ENCODE measurements around the gene PTBP2.

PTBP2 gene

GRCh38 chr1:96764469-96764868, 42.9 kb downstream of the PTBP2 start:
- CTCF ChIA-PET = no interaction called here
- H3K27ac ChIP-seq = no peak overlapping the region
- no peak for DNase-seq (ENCODE audit: low spot score)
- no peak for TF ChIP-seq CTCF (conservative IDR thresholded peaks at IDR 0.05; ENCODE audit: low read depth)
- POLR2A ChIA-PET (ENCODE audit: low non-redundant PET) = no interaction called here

GRCh38 chr1:96771847-96772246, 50.3 kb downstream of the PTBP2 start:
- POLR2A ChIA-PET (ENCODE audit: low non-redundant PET) = no interaction called here
- CTCF ChIA-PET = no interaction called here
- H3K27ac ChIP-seq = no peak overlapping the region
- TF ChIP-seq CTCF (conservative IDR thresholded peaks at IDR 0.05; ENCODE audit: low read depth) = no peak
- DNase-seq (ENCODE audit: low spot score) = no peak

- DNase-seq (ENCODE audit: low spot score) = no peak
- TF ChIP-seq CTCF (conservative IDR thresholded peaks at IDR 0.05; ENCODE audit: low read depth) = no peak
- ChIA-PET POLR2A (ENCODE audit: low non-redundant PET) (no interaction called here), CTCF (interaction anchor here (0.6 kb wide), 2 partner anchors 18 to 178 kb away, joined by 3 to 4 read pairs; no protein-coding TSS in a partner anchor)
- no peak overlapping the region for H3K27ac ChIP-seq
Measured at GRCh38 chr1:96772349-96772748, 50.8 kb downstream of the PTBP2 start.

GRCh38 chr1:96772972-96773371, 51.4 kb downstream of the PTBP2 start:
- DNase-seq (ENCODE audit: low spot score) = no peak
- POLR2A ChIA-PET (ENCODE audit: low non-redundant PET) = no interaction called here
- H3K27ac ChIP-seq = no peak overlapping the region
- no peak for TF ChIP-seq CTCF (conservative IDR thresholded peaks at IDR 0.05; ENCODE audit: low read depth)
- CTCF ChIA-PET = interaction anchor here (0.6 kb wide), 1 partner anchor 18 kb away, joined by 4 read pairs; no protein-coding TSS in a partner anchor

- no peak for TF ChIP-seq CTCF (conservative IDR thresholded peaks at IDR 0.05; ENCODE audit: low read depth)
- CTCF ChIA-PET = interaction anchor here (0.7 kb wide), 1 partner anchor 1788 kb away, joined by 3 read pairs; no protein-coding TSS in a partner anchor
- DNase-seq (ENCODE audit: low spot score) = no peak
- H3K27ac ChIP-seq = no peak overlapping the region
- POLR2A ChIA-PET (ENCODE audit: low non-redundant PET) = no interaction called here
Measured at GRCh38 chr1:96782206-96782605, 60.6 kb downstream of the PTBP2 start.

- H3K27ac ChIP-seq = no peak overlapping the region
- ChIA-PET POLR2A (ENCODE audit: low non-redundant PET) (no interaction called here), CTCF (interaction anchor here (0.7 kb wide), 1 partner anchor 1788 kb away, joined by 3 read pairs; no protein-coding TSS in a partner anchor)
- DNase-seq (ENCODE audit: low spot score) = no peak
- no peak for TF ChIP-seq CTCF (conservative IDR thresholded peaks at IDR 0.05; ENCODE audit: low read depth)
Measured at GRCh38 chr1:96782856-96783255, 61.3 kb downstream of the PTBP2 start.

GRCh38 chr1:96790599-96790998, 69.0 kb downstream of the PTBP2 start:
- ChIA-PET CTCF (no interaction called here), POLR2A (ENCODE audit: low non-redundant PET) (no interaction called here)
- no peak for TF ChIP-seq CTCF (conservative IDR thresholded peaks at IDR 0.05; ENCODE audit: low read depth)
- no peak for DNase-seq (ENCODE audit: low spot score)
- H3K27ac ChIP-seq = no peak overlapping the region

Measured in RWPE1 (cell line).